IMR-90 (cell line): ENCODE data around the gene KRT32. TPM values are rescaled to one million over a fixed set of nuclear protein-coding genes. Genes with fewer than 3 reads are reported as not detected.

Experiments
- ATAC-seq: fragments of 200-7000 bp; cut with Tn5 transposase; 2 replicates; pipeline ENCODE4 v1.9.1; 2020; ENCODE audit warnings: low read depth, mild to moderate bottlenecking, moderate library complexity
- BruUV-seq: library from RNA; stranded (reverse); fragments of 400-500 nt; replicated peaks from 2 replicates; lab custom pipeline; 2021; lab: Mats Ljungman, UMichigan
- CTCF ChIA-PET: fragments of 300-600 bp; formaldehyde crosslinking; extraction: SDS; loops from one replicate; lab custom pipeline; 2021; ENCODE audit warnings: antibody characterized with exemption; lab: Yijun Ruan, JAX
- POLR2A ChIA-PET: fragments of 300-600 bp; sonication (Branson Sonifier 250); formaldehyde crosslinking; loops from one replicate; lab custom pipeline; 2022; ENCODE audit warnings: antibody characterized with exemption; ENCODE audit not compliant: unreplicated experiment; lab: Charles Lee
- DNase-seq: peaks from one replicate; pipeline ENCODE4 v3.0.0; 2013
- H2AFZ ChIP-seq: replicated peaks from 2 replicates; pipeline ENCODE3; 2013; ENCODE audit warnings: low read length, mild to moderate bottlenecking; ENCODE audit not compliant: poor library complexity
- H2AK5ac ChIP-seq: 2 replicates; pipeline ENCODE4 v1.6.1; 2013; ENCODE audit warnings: low read depth, low read length, inconsistent platforms
- H2AK9ac ChIP-seq: replicated peaks from 2 replicates; pipeline ENCODE3; 2013; ENCODE audit warnings: mild to moderate bottlenecking, low read depth, low read length, moderate library complexity; ENCODE audit not compliant: poor library complexity
- H2BK120ac ChIP-seq: 2 replicates; pipeline ENCODE4 v1.6.1; 2013; ENCODE audit warnings: low read depth, low read length, inconsistent platforms
- H2BK15ac ChIP-seq: 3 replicates; pipeline ENCODE4 v1.6.1; 2013; ENCODE audit warnings: low read depth, low read length, inconsistent platforms
- H2BK20ac ChIP-seq: 2 replicates; pipeline ENCODE4 v1.6.1; 2013; ENCODE audit warnings: low read depth, mild to moderate bottlenecking, inconsistent platforms, low read length, moderate library complexity
- H2BK5ac ChIP-seq: 2 replicates; pipeline ENCODE4 v1.6.1; 2013; ENCODE audit warnings: mild to moderate bottlenecking, low read depth, low read length, inconsistent platforms; ENCODE audit not compliant: poor library complexity, severe bottlenecking
- H3K14ac ChIP-seq: replicated peaks from 2 replicates; pipeline ENCODE4 v1.6.1; 2013; ENCODE audit warnings: low read depth, low read length, inconsistent platforms
- H3K18ac ChIP-seq: 2 replicates; pipeline ENCODE4 v1.6.1; 2013; ENCODE audit warnings: low read depth, low read length, control low read depth
- H3K23ac ChIP-seq: 2 replicates; pipeline ENCODE4 v1.6.1; 2013; ENCODE audit warnings: low read depth, low read length, inconsistent platforms
- H3K27ac ChIP-seq: 2 replicates; pipeline ENCODE4 v1.5.1; 2013; ENCODE audit warnings: mild to moderate bottlenecking, control low read depth, low read length; ENCODE audit not compliant: insufficient read depth
- H3K27me3 ChIP-seq: 2 replicates; pipeline ENCODE4 v1.6.1; 2013; ENCODE audit warnings: low read length; ENCODE audit not compliant: control insufficient read depth, insufficient read depth
- H3K36me3 ChIP-seq: 2 replicates; pipeline ENCODE4 v1.6.1; 2013; ENCODE audit warnings: low read length, mixed read lengths; ENCODE audit not compliant: control insufficient read depth, insufficient read depth
- H3K4ac ChIP-seq: 2 replicates; pipeline ENCODE4 v1.6.1; 2013; ENCODE audit warnings: low read depth, low read length, inconsistent platforms
- H3K4me1 ChIP-seq: 2 replicates; pipeline ENCODE4 v1.6.1; 2013; ENCODE audit warnings: low read length, mixed read lengths; ENCODE audit not compliant: control insufficient read depth, insufficient read depth
- H3K4me2 ChIP-seq: 2 replicates; pipeline ENCODE4 v1.6.1; 2013; ENCODE audit warnings: low read depth, mild to moderate bottlenecking, control low read depth, low read length, moderate library complexity
- H3K4me3 ChIP-seq: 2 replicates; pipeline ENCODE4 v1.5.1; 2013; ENCODE audit warnings: low read depth, mild to moderate bottlenecking, control low read depth, low read length, moderate library complexity; ENCODE audit not compliant: insufficient read depth
- H3K56ac ChIP-seq: 2 replicates; pipeline ENCODE4 v1.6.1; 2013; ENCODE audit warnings: low read length, inconsistent platforms; ENCODE audit not compliant: insufficient read depth; ENCODE audit errors: extremely low read depth
- H3K79me1 ChIP-seq, 2 experiments: 2 replicates each; pipeline ENCODE4 v1.6.1; 2013; ENCODE audit warnings: low read length in 2 of 2, inconsistent platforms in 1 of 2, low read depth in 1 of 2
- H3K9ac ChIP-seq: 2 replicates; pipeline ENCODE4 v1.6.1; 2013; ENCODE audit warnings: low read depth, low read length, control low read depth
- H3K9me1 ChIP-seq: 2 replicates; pipeline ENCODE4 v1.6.1; 2013; ENCODE audit warnings: low read length, inconsistent platforms; ENCODE audit not compliant: insufficient read depth
- H3K9me3 ChIP-seq: 2 replicates; pipeline ENCODE4 v1.6.1; 2013; ENCODE audit warnings: low read length; ENCODE audit not compliant: control insufficient read depth, insufficient read depth
- H4K20me1 ChIP-seq: 2 replicates; pipeline ENCODE4 v1.6.1; 2013; ENCODE audit warnings: low read length, inconsistent platforms; ENCODE audit not compliant: insufficient read depth
- H4K5ac ChIP-seq: 2 replicates; pipeline ENCODE4 v1.6.1; 2013; ENCODE audit warnings: mild to moderate bottlenecking, low read depth, low read length, control low read depth
- H4K8ac ChIP-seq, 2 experiments: 2 replicates each; pipeline ENCODE4 v1.6.1; 2013; ENCODE audit warnings: low read depth in 2 of 2, low read length in 2 of 2, control low read depth in 1 of 2, inconsistent platforms in 1 of 2
- H4K91ac ChIP-seq: 2 replicates; pipeline ENCODE4 v1.6.1; 2013; ENCODE audit warnings: low read depth, low read length, inconsistent platforms; ENCODE audit not compliant: insufficient read depth
- BHLHE40 ChIP-seq: fragments of 150-350 bp; IDR thresholded peaks from 2 replicates; pipeline ENCODE4 v1.6.1; 2016; ENCODE audit warnings: mild to moderate bottlenecking, low read depth, low read length
- CEBPB ChIP-seq: IDR thresholded peaks from 2 replicates; pipeline ENCODE4 v1.6.1; 2012; ENCODE audit warnings: low read depth, low read length, improper control_type of control experiment
- CHD1 ChIP-seq: IDR thresholded peaks from 2 replicates; pipeline ENCODE4 v1.6.1; 2012; ENCODE audit warnings: low read depth, low read length, improper control_type of control experiment
- CTCF ChIP-seq: conservative IDR thresholded peaks from 2 replicates; pipeline ENCODE4 v1.5.1; 2012; ENCODE audit warnings: mild to moderate bottlenecking, low read depth, low read length, improper control_type of control experiment
- ELK1 ChIP-seq: fragments of 150-350 bp; IDR thresholded peaks from 2 replicates; pipeline ENCODE4 v1.6.1; 2016; ENCODE audit warnings: low read depth, mild to moderate bottlenecking, low read length, moderate library complexity, borderline replicate concordance
- FOS ChIP-seq: fragments of 150-350 bp; IDR thresholded peaks from 2 replicates; pipeline ENCODE4 v1.6.1; 2016; ENCODE audit warnings: low read depth, low read length
- MAFK ChIP-seq: IDR thresholded peaks from 2 replicates; pipeline ENCODE4 v1.6.1; 2012; ENCODE audit warnings: low read depth, low read length, improper control_type of control experiment
- MAZ ChIP-seq: IDR thresholded peaks from 2 replicates; pipeline ENCODE4 v1.6.1; 2012; ENCODE audit warnings: low read depth, mild to moderate bottlenecking, low read length, improper control_type of control experiment, moderate library complexity, borderline replicate concordance
- MXI1 ChIP-seq: IDR thresholded peaks from 2 replicates; pipeline ENCODE4 v1.6.1; 2012; ENCODE audit warnings: low read depth, mild to moderate bottlenecking, low read length, moderate library complexity, borderline replicate concordance
- NFE2L2 ChIP-seq: fragments of 150-350 bp; IDR thresholded peaks from 2 replicates; pipeline ENCODE4 v1.6.1; 2016; ENCODE audit warnings: low read depth, mild to moderate bottlenecking, low read length
- POLR2A ChIP-seq: IDR thresholded peaks from 2 replicates; pipeline ENCODE4 v1.6.1; 2012; ENCODE audit warnings: mild to moderate bottlenecking, low read depth, low read length
- RAD21 ChIP-seq: IDR thresholded peaks from 2 replicates; pipeline ENCODE4 v1.6.1; 2012; ENCODE audit warnings: low read length, improper control_type of control experiment
- RCOR1 ChIP-seq: IDR thresholded peaks from 2 replicates; pipeline ENCODE4 v1.6.1; 2012; ENCODE audit warnings: mild to moderate bottlenecking, low read length, improper control_type of control experiment; ENCODE audit not compliant: insufficient replicate concordance
- RFX5 ChIP-seq: IDR thresholded peaks from 2 replicates; pipeline ENCODE4 v1.8.0; 2012; ENCODE audit warnings: low read depth, mild to moderate bottlenecking, low read length, moderate library complexity
- SMC3 ChIP-seq: fragments of 150-350 bp; IDR thresholded peaks from 2 replicates; pipeline ENCODE4 v1.6.1; 2016; ENCODE audit warnings: low read depth, mild to moderate bottlenecking, antibody characterized with exemption, low read length, moderate library complexity
- WGBS, 2 experiments: methylation state at CpG; one replicate each; pipeline versions ENCODE4 v1.1.5 to v1.1.7; 2013; ENCODE audit warnings: missing lambda C conversion rate in 2 of 2; ENCODE audit not compliant: insufficient read length in 1 of 2; ENCODE audit errors: extremely low coverage in 2 of 2; 5-methylcytosine and 5-hydroxymethylcytosine counted together
- dilution Hi-C: fragments of 300-500 bp; cut with HindIII; formaldehyde crosslinking; loops from one replicate; pipeline ENCODE4 v1.14.3; 2018; ENCODE audit warnings: low sequenced_read_pairs; ENCODE audit not compliant: unreplicated experiment
- in situ Hi-C: fragments of 300-500 bp; cut with MboI; formaldehyde crosslinking; loops from 3 replicates; pipeline ENCODE4 v1.14.3; 2019; ENCODE audit warnings: low sequenced_read_pairs, inconsistent platforms, mixed read lengths
- intact Hi-C: fragments of 100-400 bp; cut with micrococcal nuclease; formaldehyde crosslinking; loops from 2 replicates; pipeline ENCODE4 v1.10.0; 2022
- polyA plus RNA-seq, 3 experiments: library from polyadenylated mRNA; depleted of rRNA; stranded (reverse); fragments of >200 nt; gene quantifications; 2 replicates each; pipeline ENCODE4 v1.2.3, GENCODE V29; 2012; ENCODE audit warnings: low replicate concordance in 1 of 3
- total RNA-seq: library from RNA; depleted of rRNA; stranded (reverse); fragments of >200 nt; gene quantifications from 2 replicates; pipeline ENCODE4 v1.2.3, GENCODE V29; 2012

KRT32 gene
- total and polyA plus RNA-seq, 2 of the 4 experiments (the other 2 are of a cell fraction), result 0.09 TPM; not detected in 1

- no peak for TF ChIP-seq CTCF
- no peak for TF ChIP-seq MAZ
- no peak for TF ChIP-seq BHLHE40
- TF ChIP-seq CEBPB, result no peak
- TF ChIP-seq NFE2L2, result no peak
- TF ChIP-seq POLR2A, result no peak
Measured at GRCh38 chr17:41475421-41475820, 8.2 kb upstream of the KRT32 start (continued).

GRCh38 chr17:41474863-41475262, 7.7 kb upstream of the KRT32 start:
- Histone ChIP-seq H3K23ac (no peak overlapping the region), H3K18ac (no peak overlapping the region), H4K20me1 (no peaks in the 10 kb centered on the region), H3K9ac (no peak overlapping the region), H3K14ac (no peak overlapping the region), H4K5ac (no peak overlapping the region), H3K79me1 (no peaks in the 10 kb centered on the region), H2BK120ac (no peak overlapping the region), H3K4me2 (no peak overlapping the region), H3K9me1 (peaks cover 3% of the 10 kb centered on the region; the same call in 1 of the 2 replicates), H2BK20ac (no peak overlapping the region), H3K4me1 (no peaks in the 10 kb centered on the region), H3K4ac (no peak overlapping the region), H3K9me3 (peaks cover 12% of the 10 kb centered on the region), H3K27me3 (peaks cover 12% of the 10 kb centered on the region), H3K56ac (no peak overlapping the region), H2AFZ (no peak overlapping the region), H2BK15ac (no peak overlapping the region), H4K91ac (no peak overlapping the region), H2AK5ac (no peak overlapping the region), H2AK9ac (no peak overlapping the region), H4K8ac (no peak overlapping the region), H2BK5ac (no peak overlapping the region), H3K4me3 (no peak overlapping the region), H3K36me3 (no peaks in the 10 kb centered on the region), H3K27ac (no peak overlapping the region)
- dilution Hi-C loops (no loop called here), intact Hi-C loops (no loop called here), in situ Hi-C loops (no loop called here)
- no TSS peak for BruUV-seq
- DNase-seq, result no peak
- POLR2A ChIA-PET, result no interaction called here
- CTCF ChIA-PET, result interaction anchor here (0.6 kb wide), 1 partner anchor 13 kb away, joined by 3 read pairs; no protein-coding TSS in a partner anchor
- no peak for ATAC-seq
- WGBS, 2 experiments, result 83% methylated on average over 1 of the region's 8 CpGs; no CpG with 5 or more reads in 1 of the 2 experiments
- TF ChIP-seq ELK1 (no peak), CHD1 (no peak), RFX5 (no peak), POLR2A (no peak), RCOR1 (no peak), RAD21 (no peak), MAFK (no peak), MAZ (no peak), FOS (no peak), SMC3 (no peak), NFE2L2 (no peak), MXI1 (no peak)
